Measurements from ENCODE around the gene PPP1R14C.

DNA sequence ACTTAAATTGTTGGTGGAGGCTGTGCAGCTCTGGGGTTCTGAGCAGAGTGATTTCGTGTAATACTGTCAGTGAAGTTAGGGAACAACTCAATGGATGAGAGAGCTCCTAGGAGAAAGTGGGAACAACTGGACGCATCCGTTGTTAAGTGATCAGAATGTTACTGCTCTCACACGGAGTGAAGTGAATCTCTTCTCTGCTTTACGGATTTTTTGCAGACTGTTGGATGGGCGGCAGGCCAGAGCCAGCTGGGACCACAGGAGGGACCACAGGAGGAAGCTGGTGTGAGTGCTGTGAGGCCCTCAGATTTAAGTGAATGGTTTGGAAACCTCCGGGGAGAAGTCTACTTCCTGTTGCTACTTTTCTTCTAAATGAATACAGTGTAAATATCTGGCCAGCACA is 23.7 kb upstream of the PPP1R14C start:
- TF ChIP-seq, protein P1, sequence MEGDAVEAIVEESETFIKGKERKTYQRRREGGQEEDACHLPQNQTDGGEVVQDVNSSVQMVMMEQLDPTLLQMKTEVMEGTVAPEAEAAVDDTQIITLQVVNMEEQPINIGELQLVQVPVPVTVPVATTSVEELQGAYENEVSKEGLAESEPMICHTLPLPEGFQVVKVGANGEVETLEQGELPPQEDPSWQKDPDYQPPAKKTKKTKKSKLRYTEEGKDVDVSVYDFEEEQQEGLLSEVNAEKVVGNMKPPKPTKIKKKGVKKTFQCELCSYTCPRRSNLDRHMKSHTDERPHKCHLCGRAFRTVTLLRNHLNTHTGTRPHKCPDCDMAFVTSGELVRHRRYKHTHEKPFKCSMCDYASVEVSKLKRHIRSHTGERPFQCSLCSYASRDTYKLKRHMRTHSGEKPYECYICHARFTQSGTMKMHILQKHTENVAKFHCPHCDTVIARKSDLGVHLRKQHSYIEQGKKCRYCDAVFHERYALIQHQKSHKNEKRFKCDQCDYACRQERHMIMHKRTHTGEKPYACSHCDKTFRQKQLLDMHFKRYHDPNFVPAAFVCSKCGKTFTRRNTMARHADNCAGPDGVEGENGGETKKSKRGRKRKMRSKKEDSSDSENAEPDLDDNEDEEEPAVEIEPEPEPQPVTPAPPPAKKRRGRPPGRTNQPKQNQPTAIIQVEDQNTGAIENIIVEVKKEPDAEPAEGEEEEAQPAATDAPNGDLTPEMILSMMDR (IDR thresholded peaks at IDR 0.05) = no peak
- TF ChIP-seq POLR2A (IDR thresholded peaks at IDR 0.05) = no peak
